ENCODE data around the gene SERPINI1. TPM values are rescaled to one million over a fixed set of nuclear protein-coding genes. Genes with fewer than 3 reads are reported as not detected.

Gene SERPINI1
- total and polyA plus RNA-seq, 2 of the 8 experiments (the other 6 are each of a cell fraction or from before 2014, with no cell fraction given): 5.3 to 9.9 TPM

DNA sequence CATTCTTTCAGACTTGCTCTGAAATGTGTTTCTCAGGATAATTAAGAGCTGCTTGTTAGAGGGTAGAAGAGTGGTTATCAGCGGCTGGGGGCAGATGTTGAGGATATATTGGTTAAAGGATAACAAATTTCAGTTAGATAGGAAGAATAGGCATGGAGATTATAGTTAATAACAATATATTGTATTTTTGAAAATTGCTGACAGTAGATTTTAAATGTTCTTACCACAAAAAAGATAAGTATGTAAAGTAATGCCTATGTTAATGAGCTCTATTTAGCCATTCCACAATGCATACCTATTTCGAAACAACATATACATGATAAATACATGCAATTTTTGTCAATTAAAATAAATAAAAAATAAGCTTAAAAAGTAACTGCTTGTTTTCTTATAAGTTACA, 123.3 kb downstream of the SERPINI1 start:
- Histone ChIP-seq H3K56ac (replicated peaks; ENCODE audit: insufficient read length, low read depth, low read length) (no peak overlapping the region), H4K91ac (replicated peaks; ENCODE audit: insufficient read length, low read length) (no peak overlapping the region), H3K14ac (ENCODE audit: insufficient read length) (no peak overlapping the region), H3K4me2 (ENCODE audit: insufficient read depth in 1 of 2, low read depth in 2 of 2, low read length in 2 of 2) (no peak overlapping the region), H3K79me1 (ENCODE audit: low read depth, low read length) (no peaks in the 10 kb centered on the region), H3K4ac (replicated peaks; ENCODE audit: insufficient read length, low read depth, low read length) (no peak overlapping the region), H2BK12ac (ENCODE audit: low read depth, low read length) (no peak overlapping the region), H2BK20ac (ENCODE audit: low read length) (no peak overlapping the region), H3K4me3 (ENCODE audit: extremely low read depth in 1 of 4, insufficient read depth in 2 of 4, low read depth in 3 of 4, low read length in 4 of 4) (no peak overlapping the region), H3K4me1 (replicated peaks in 1 of 4; ENCODE audit: control insufficient read depth in 3 of 4, insufficient read depth in 4 of 4, low read length in 3 of 4) (no peaks in the 10 kb centered on the region), H2BK120ac (replicated peaks; ENCODE audit: low read depth, low read length) (no peak overlapping the region), H4K5ac (ENCODE audit: insufficient read length, low read depth, low read length) (no peak overlapping the region), H3K9ac (replicated peaks in 1 of 4; ENCODE audit: extremely low read depth in 1 of 4, low read depth in 3 of 4, low read length in 3 of 4) (no peak overlapping the region), H2AK5ac (ENCODE audit: low read depth, low read length) (no peak overlapping the region), H2BK15ac (ENCODE audit: low read length) (no peak overlapping the region), H4K8ac (ENCODE audit: extremely low read depth, insufficient read depth, low read length) (no peak overlapping the region), H3K36me3 (ENCODE audit: control insufficient read depth in 2 of 4, insufficient read depth in 4 of 4, low read length in 3 of 4) (no peaks in the 10 kb centered on the region), H3K9me3 (ENCODE audit: insufficient read depth in 2 of 2, low read depth in 1 of 2, low read length in 1 of 2) (peaks cover 0 to 2% of the 10 kb centered on the region in 2 experiments; a peak in 1 of 4 replicates), H3K23me2 (ENCODE audit: low read depth, low read length) (no peaks in the 10 kb centered on the region), H3K79me2 (ENCODE audit: control insufficient read depth in 1 of 2, insufficient read depth in 2 of 2, low read length in 2 of 2) (no peaks in the 10 kb centered on the region), H3K18ac (ENCODE audit: extremely low read depth, low read length) (no peak overlapping the region), H2AFZ (ENCODE audit: low read length) (no peak overlapping the region), H4K20me1 (replicated peaks in 1 of 2; ENCODE audit: control insufficient read depth in 1 of 2, insufficient read depth in 2 of 2, low read length in 2 of 2) (no peaks in the 10 kb centered on the region), H3K27ac (ENCODE audit: low read depth, low read length) (no peak overlapping the region), H2BK5ac (ENCODE audit: low read depth, low read length) (no peak overlapping the region), H3K27me3 (replicated peaks in 1 of 4; ENCODE audit: control insufficient read depth in 3 of 4, extremely low read depth in 1 of 4, insufficient read depth in 3 of 4, low read length in 3 of 4) (no peaks in the 10 kb centered on the region), H3K23ac (ENCODE audit: insufficient read length) (no peak overlapping the region)
- CTCF ChIA-PET (ENCODE audit: partially characterized antibody): interaction anchor here (1.1 to 2.7 kb wide), 3 partner anchors 13 to 451 kb away, joined by 3 to 9 read pairs (median 4); no protein-coding TSS in a partner anchor
- no peak for FAIRE-seq
- WGBS, 2 experiments (ENCODE audit: extremely low coverage in 1 of 2, insufficient coverage in 1 of 2, insufficient read length in 1 of 2, insufficient replicate concordance in 2 of 2, low coverage in 1 of 2, low lambda C conversion rate in 2 of 2, missing lambda C conversion rate in 1 of 2): 84% methylated on average over 2 of the region's 2 CpGs; no CpG with 5 or more reads in 1 of the 2 experiments
- no peak for DNase-seq (ENCODE audit: low read depth in 1 of 2, low spot score in 2 of 2)
- POLR2A ChIA-PET (ENCODE audit: partially characterized antibody): no interaction called here
- TF ChIP-seq, protein P1, sequence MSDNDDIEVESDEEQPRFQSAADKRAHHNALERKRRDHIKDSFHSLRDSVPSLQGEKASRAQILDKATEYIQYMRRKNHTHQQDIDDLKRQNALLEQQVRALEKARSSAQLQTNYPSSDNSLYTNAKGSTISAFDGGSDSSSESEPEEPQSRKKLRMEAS (IDR thresholded peaks at IDR 0.05): no peak
- TF ChIP-seq BCL11A (IDR thresholded peaks at IDR 0.05; ENCODE audit: low read depth in 2 of 2, low read length in 2 of 2): no peak
- TF ChIP-seq POU5F1 (IDR thresholded peaks at IDR 0.05; ENCODE audit: low read depth, low read length): no peak
- no peak for TF ChIP-seq PHF8 (conservative IDR thresholded peaks at IDR 0.05; ENCODE audit: low read depth, low read length)
- no peak for TF ChIP-seq KDM1A (IDR thresholded peaks at IDR 0.05; ENCODE audit: borderline replicate concordance, low read length)
- TF ChIP-seq TBP (IDR thresholded peaks at IDR 0.05; ENCODE audit: low read depth, low read length): no peak
- TF ChIP-seq SIN3A (conservative IDR thresholded peaks at IDR 0.05 in 1 of 2, IDR thresholded peaks at IDR 0.05 in 1 of 2; ENCODE audit: low read depth in 1 of 2, low read length in 2 of 2): no peak
- TF ChIP-seq KDM4A (IDR thresholded peaks at IDR 0.05; ENCODE audit: low read depth, low read length, severe bottlenecking): no peak
- TF ChIP-seq, protein P2, sequence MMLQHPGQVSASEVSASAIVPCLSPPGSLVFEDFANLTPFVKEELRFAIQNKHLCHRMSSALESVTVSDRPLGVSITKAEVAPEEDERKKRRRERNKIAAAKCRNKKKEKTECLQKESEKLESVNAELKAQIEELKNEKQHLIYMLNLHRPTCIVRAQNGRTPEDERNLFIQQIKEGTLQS (IDR thresholded peaks at IDR 0.05; ENCODE audit: insufficient read depth, low read depth, low read length): no peak
- TF ChIP-seq GABPA (IDR thresholded peaks at IDR 0.05; ENCODE audit: borderline replicate concordance, insufficient read depth, low read length): no peak
- TF ChIP-seq SRF (IDR thresholded peaks at IDR 0.05; ENCODE audit: low read depth, low read length): no peak
- no peak for TF ChIP-seq KDM5A (IDR thresholded peaks at IDR 0.05; ENCODE audit: low read length)
- TF ChIP-seq CTBP2 (IDR thresholded peaks at IDR 0.05; ENCODE audit: borderline replicate concordance, insufficient read depth, insufficient read length, low read length): no peak
- TF ChIP-seq CREB1 (IDR thresholded peaks at IDR 0.05): no peak

All from H1 (cell line).